ENCODE measurements around the gene DUSP6.

DNA sequence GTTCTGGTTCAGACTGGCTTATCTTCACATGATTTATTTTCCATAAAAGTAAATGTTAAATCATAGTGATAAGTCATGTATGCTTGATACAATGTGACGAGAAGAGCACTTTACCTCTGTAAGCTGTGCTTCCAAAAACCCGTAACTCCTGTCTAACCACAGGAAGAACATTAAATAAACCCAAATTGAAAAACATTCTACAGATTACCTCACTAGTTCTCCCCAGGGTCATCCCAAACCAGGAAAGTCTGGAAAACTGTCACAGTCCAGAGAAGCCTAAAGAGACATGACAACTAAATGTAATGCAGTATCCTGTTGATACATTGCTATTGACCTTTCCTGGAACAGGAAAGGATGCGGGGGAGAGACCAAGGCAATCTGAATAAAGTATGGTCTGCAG lies 32.5 kb upstream of the DUSP6 start:
- TF ChIP-seq POLR2A (IDR thresholded peaks at IDR 0.05) (no peak), POLR2AphosphoS5 (IDR thresholded peaks at IDR 0.05) (no peak)
- TF ChIP-seq, protein P1, sequence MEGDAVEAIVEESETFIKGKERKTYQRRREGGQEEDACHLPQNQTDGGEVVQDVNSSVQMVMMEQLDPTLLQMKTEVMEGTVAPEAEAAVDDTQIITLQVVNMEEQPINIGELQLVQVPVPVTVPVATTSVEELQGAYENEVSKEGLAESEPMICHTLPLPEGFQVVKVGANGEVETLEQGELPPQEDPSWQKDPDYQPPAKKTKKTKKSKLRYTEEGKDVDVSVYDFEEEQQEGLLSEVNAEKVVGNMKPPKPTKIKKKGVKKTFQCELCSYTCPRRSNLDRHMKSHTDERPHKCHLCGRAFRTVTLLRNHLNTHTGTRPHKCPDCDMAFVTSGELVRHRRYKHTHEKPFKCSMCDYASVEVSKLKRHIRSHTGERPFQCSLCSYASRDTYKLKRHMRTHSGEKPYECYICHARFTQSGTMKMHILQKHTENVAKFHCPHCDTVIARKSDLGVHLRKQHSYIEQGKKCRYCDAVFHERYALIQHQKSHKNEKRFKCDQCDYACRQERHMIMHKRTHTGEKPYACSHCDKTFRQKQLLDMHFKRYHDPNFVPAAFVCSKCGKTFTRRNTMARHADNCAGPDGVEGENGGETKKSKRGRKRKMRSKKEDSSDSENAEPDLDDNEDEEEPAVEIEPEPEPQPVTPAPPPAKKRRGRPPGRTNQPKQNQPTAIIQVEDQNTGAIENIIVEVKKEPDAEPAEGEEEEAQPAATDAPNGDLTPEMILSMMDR (IDR thresholded peaks at IDR 0.05) = no peak
